Aorta (tissue), 5 donors: ENCODE measurements around the gene SCRN2. TPM values are rescaled to one million over a fixed set of nuclear protein-coding genes. Genes with fewer than 3 reads are reported as not detected.

ENCODE experiments used
- ATAC-seq: fragments of 200-7000 bp; cut with Tn5 transposase; one replicate; pipeline ENCODE4 v1.9.1; 2022; ENCODE audit warnings: moderate library complexity; ENCODE audit not compliant: low FRiP score
- DNase-seq, 2 donors: peaks; one replicate each; pipeline ENCODE4 v3.0.0-alpha.2; 2020
- H3K27ac ChIP-seq, 2 donors: one replicate each; pipeline ENCODE4 v1.5.1; 2013; ENCODE audit warnings: low read length in 2 of 2, mild to moderate bottlenecking in 2 of 2, moderate library complexity in 2 of 2, control low read depth in 1 of 2, inconsistent platforms in 1 of 2, low read depth in 1 of 2
- H3K27me3 ChIP-seq, 2 donors: one replicate each; pipeline ENCODE4 v1.6.1; 2013; ENCODE audit warnings: control low read depth in 1 of 2, low read length in 1 of 2, mild to moderate bottlenecking in 1 of 2, moderate library complexity in 1 of 2; ENCODE audit not compliant: insufficient read depth in 2 of 2, control insufficient read depth in 1 of 2
- H3K36me3 ChIP-seq, 2 donors: one replicate each; pipeline ENCODE4 v1.6.1; 2013; ENCODE audit warnings: control low read depth in 1 of 2, low read length in 1 of 2, mild to moderate bottlenecking in 1 of 2; ENCODE audit not compliant: insufficient read depth in 2 of 2, control insufficient read depth in 1 of 2
- H3K4me1 ChIP-seq, 2 donors: one replicate each; pipeline ENCODE4 v1.6.1; 2013; ENCODE audit warnings: low read length in 2 of 2, control low read depth in 1 of 2, mild to moderate bottlenecking in 1 of 2, moderate library complexity in 1 of 2; ENCODE audit not compliant: insufficient read depth in 2 of 2, control insufficient read depth in 1 of 2
- H3K4me3 ChIP-seq, 2 donors: one replicate each; pipeline ENCODE4 v1.5.1; 2013; ENCODE audit warnings: low read length in 2 of 2, control low read depth in 1 of 2, mild to moderate bottlenecking in 1 of 2
- H3K9me3 ChIP-seq: one replicate; pipeline ENCODE4 v1.6.1; 2013; ENCODE audit warnings: mild to moderate bottlenecking, low read length; ENCODE audit not compliant: control insufficient read depth
- WGBS, 2 donors: extraction: QIAGEN DNeasy Blood & Tissue Kit; methylation state at CpG; one replicate each; pipeline ENCODE4 v1.1.7; 2013; 5-methylcytosine and 5-hydroxymethylcytosine counted together
- intact Hi-C, 2 donors: fragments of 100-400 bp; cut with DNase I; formaldehyde crosslinking; loops; one replicate each; pipeline versions ENCODE4 v1.14.2 to v1.15.0; 2022
- long read RNA-seq, 2 donors: library from polyadenylated mRNA; unstranded; transcript quantifications; one replicate each; pipeline ENCODE4 v2.0.0, GENCODE V29; 2020 to 2021
- polyA plus RNA-seq, 2 donors: library from polyadenylated mRNA; stranded (reverse); fragments of 200-250 nt; gene quantifications; one replicate each; pipeline ENCODE4 v1.2.3, GENCODE V29; 2013
- total RNA-seq, 2 donors: library from RNA; stranded (reverse); fragmentation: NEBNext Ultra II Directional; extraction: Animal tissue kit (Norgen Biotek cat#: 25700); gene quantifications; one replicate each; pipeline ENCODE4 v1.2.1, GENCODE V29; 2021
- donor health status: healthy with polysubstance abuse.
- donor health status: Bipolar disorder and iron deficiency.
- donor health status: DM: no; HTN: no; CAD: no.
- donor health status: DM: no; HTN: no; CAD: no.
- donor health status: DM: yes; HTN: yes; CAD: no.

The SCRN2 gene
- total RNA-seq (10 to 100 TPM; 19.3 to 37.6 TPM), polyA plus RNA-seq (10 to 100 TPM; 21.2 to 64.1 TPM)
- long read RNA-seq, donor 1, transcript SCRN2-212 (7 exons, 1,745 nt) = minor isoform, 11 of 94 reads
- long read RNA-seq, donor 1, transcript SCRN2-201 (8 exons, 1,548 nt) = major isoform, 46 of 94 reads
- long read RNA-seq, donor 1, transcript SCRN2-202 (7 exons, 1,779 nt) = minor isoform, 9 of 94 reads
- long read RNA-seq, donor 1, partial matches to known transcripts = 7 of 94 reads
- long read RNA-seq, donor 1, other reads (novel, unspliced or antisense) = 20 of 94 reads
- long read RNA-seq, donor 2, transcript SCRN2-201 (8 exons, 1,548 nt) = major isoform, 10 of 33 reads
- long read RNA-seq, donor 2, partial matches to known transcripts = 7 of 33 reads
- long read RNA-seq, donor 2, other reads (novel, unspliced or antisense) = 7 of 33 reads

- Histone ChIP-seq H3K27me3 (no peaks in the 10 kb centered on the region), H3K4me1 (no peaks in the 10 kb centered on the region), H3K4me3 (peak within 1 kb of the TSS; percentile 36 to 54), H3K9me3 (no peaks in the 10 kb centered on the region), H3K36me3 (no peaks in the 10 kb centered on the region), H3K27ac (no peak within 1 kb of the TSS)
- peak; percentile 95 for ATAC-seq
- intact Hi-C loops = loop anchor here (1.0 to 5.0 kb wide), 5 partner anchors 48 to 181 kb away; partner anchors contain the start of gene CDK5RAP3 (in 2 of the 2)
- peak; percentile 92 to 96 for DNase-seq
- 0% methylated on average over 54 to 55 of the region's 55 CpGs for WGBS, 2 donors
Observed at GRCh38 chr17:47840742-47841487, at the start of gene SCRN2. TSS of gene SCRN2 (minus strand) at chr17:47841273. CDS start at chr17:47840843, 430 bp downstream.

DNA sequence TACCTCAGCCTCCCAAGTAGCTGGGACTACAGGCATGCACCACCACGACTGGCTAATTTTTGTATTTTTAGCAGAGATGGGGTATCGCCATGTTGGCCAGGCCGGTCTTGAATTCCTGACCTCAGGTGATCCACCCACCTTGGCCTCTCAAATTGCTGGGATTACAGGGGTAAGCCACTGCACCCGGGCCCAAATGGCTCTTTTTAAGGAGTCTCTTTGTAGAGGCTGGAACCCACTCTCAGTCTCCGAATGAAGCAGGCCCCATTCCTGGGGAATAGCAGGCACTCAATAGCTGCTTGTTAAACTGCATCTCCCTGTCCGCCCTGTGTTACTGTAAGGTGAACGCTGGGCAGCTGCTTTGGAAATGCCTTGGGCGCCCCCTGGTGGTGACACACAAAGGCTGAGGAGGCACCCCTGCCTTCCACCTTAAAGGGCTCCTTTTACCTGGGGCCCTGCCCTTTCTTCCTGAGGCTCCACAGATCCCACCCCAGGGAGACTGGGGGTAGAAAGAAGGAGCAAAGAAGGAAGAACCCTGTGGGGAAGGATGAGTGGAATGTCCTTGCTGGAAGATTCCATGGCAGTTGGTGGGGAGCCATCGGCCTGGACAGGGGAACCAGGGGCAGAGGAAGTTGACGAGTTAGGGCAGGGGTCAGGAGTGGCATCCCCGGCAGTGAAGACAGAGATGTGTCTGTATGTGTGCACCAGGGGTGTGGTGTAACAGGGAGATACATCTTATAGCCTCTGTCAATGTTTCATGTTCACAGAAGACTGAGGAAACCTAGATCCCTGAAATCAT lies 48.9 kb upstream of the SCRN2 start:
- peak; percentile 92 for ATAC-seq
- peak; percentile 92 to 96 for DNase-seq
- Histone ChIP-seq H3K27me3 (no peaks in the 10 kb centered on the region), H3K4me1 (no peaks in the 10 kb centered on the region), H3K36me3 (no peaks in the 10 kb centered on the region), H3K9me3 (no peaks in the 10 kb centered on the region), H3K4me3 (no peak overlapping the region), H3K27ac (no peak overlapping the region)
- WGBS, 2 donors = 37 to 38% methylated on average over 11 of the region's 11 CpGs
- intact Hi-C loops = loop anchor here (1.0 to 5.0 kb wide), 3 partner anchors 49 to 132 kb away; partner anchors contain the start of gene SCRN2 (in 2 of the 2)

- Histone ChIP-seq H3K4me3 (no peak overlapping the region), H3K4me1 (no peaks in the 10 kb centered on the region), H3K36me3 (no peaks in the 10 kb centered on the region), H3K27me3 (no peaks in the 10 kb centered on the region), H3K27ac (no peak overlapping the region), H3K9me3 (no peaks in the 10 kb centered on the region)
- DNase-seq (peak in 1 of 2 donors; percentile 34), ATAC-seq (no peak)
- 76 to 78% methylated on average over 6 of the region's 6 CpGs for WGBS, 2 donors
- intact Hi-C loops = loop anchor here in 1 of 2 donors (2.0 kb wide), 1 partner anchor 47 kb away; the partner anchor contains the start of gene SCRN2
Observed at GRCh38 chr17:47888293-47888692, 47.2 kb upstream of the SCRN2 start.

DNA sequence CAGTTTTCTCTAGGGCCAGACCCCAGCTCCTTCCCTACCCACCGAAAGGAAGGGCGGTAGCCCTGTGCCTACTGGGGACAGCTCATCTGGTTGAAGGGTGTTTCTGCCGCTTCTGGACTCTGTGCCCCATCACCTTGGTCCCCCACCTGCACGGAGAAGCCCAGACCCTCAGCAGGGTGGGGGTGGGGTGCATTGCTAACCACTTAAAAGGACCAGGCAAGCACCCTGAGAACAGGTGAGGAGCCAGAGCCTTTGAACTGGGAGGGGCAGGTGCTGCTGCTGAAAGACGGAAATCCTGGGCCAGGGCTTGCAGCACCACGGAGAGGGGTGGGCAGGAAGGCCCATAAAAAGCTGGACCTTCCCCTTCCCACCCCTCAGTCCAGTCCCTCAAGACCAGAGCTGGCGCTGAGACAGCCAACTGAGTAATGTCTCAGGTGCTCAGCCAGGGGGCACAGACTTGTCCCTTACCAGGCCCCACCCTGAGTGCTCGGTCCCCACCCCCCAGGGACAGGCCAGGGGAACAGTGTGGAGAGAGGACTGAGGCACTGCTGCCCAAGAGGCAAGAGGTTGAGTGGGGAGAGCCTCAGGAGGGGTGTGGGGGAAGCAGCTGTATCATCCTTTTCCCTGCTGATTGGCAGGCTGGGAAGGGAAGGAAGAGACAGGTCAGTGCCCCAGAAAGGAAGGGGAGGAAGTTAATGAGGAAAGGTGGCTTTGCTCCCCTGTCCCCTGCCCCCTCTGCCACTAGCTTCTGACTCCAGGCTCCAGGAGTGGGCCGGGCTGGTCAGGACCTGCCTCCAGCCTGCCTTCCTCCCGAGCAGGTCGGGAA lies 44.0 kb upstream of the SCRN2 start:
- Histone ChIP-seq H3K4me3 (no peak overlapping the region), H3K9me3 (no peaks in the 10 kb centered on the region), H3K27me3 (no peaks in the 10 kb centered on the region), H3K27ac (no peak overlapping the region), H3K4me1 (no peaks in the 10 kb centered on the region), H3K36me3 (no peaks in the 10 kb centered on the region)
- 67 to 70% methylated on average over 11 of the region's 11 CpGs for WGBS, 2 donors
- no peak for ATAC-seq
- DNase-seq = peak in 1 of 2 donors; percentile 67
- intact Hi-C loops = no loop called here

DNA sequence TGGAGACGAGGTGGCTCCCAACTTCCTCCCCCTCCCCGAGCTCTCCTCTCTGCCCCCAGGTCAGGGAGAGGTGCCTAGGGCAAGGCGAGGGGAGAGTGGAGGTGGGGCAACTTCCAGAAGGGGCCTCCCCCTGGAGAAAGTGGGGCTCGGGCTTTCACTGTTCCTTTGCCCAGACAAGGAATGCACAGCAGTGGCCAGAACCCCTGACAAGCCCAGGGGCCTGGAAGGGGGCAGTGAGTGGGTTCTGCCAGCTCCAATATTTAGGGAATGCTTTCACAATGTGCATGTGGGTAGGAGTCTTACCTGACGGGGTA lies 43.3 kb upstream of the SCRN2 start:
- intact Hi-C loops = no loop called here
- no peak overlapping the region for H3K27ac ChIP-seq
- peak in 1 of 2 donors; percentile 34 for DNase-seq
- no peak overlapping the region for H3K4me3 ChIP-seq
- WGBS, 2 donors = 56 to 71% methylated on average over 4 to 5 of the region's 5 CpGs
- H3K27me3 ChIP-seq = no peaks in the 10 kb centered on the region
- H3K9me3 ChIP-seq = no peaks in the 10 kb centered on the region
- H3K36me3 ChIP-seq = no peaks in the 10 kb centered on the region
- H3K4me1 ChIP-seq = no peaks in the 10 kb centered on the region
- ATAC-seq = no peak

DNA sequence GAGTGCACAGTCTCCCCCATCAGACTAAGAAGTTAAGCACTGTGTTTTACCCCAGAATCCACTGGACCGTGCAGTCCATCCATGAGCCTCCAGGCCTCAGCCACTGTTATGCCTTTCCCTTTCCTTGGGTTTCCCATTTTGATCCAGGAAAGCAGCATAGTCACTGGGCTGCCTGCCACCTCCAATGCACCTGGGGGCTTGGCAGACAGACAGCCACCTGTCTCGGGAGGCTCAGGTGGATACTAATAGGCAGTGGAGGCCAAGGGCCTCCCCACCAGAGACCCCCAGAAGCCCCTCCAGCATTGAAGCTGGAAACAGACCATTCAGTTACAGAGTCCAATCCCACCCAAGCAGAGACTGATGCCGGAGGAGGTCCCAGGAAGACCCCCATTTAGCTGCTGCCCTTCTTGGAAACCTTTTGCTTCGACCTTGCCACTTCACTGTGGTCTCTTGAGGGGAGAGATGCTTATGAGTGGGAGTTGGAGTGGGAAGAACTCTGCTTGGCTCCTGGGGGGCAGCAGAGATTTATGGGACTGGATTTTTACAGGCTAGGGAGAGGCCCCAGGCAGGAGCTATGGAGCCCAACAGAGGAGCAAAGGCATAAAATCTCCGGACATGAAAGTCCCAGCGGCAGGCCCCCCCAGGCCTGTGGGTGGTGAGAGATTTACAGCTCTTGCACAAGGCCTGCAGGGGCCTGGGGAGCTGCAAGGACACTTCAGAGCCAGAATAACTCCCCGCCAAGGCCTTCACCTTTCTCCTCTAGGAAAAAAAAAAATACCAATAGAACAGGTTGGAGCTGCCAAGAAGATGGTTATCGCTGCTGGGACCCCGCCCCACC lies 42.7 kb upstream of the SCRN2 start:
- 77 to 81% methylated on average over 9 of the region's 9 CpGs for WGBS, 2 donors
- intact Hi-C loops = no loop called here
- H3K27ac ChIP-seq = no peak overlapping the region
- no peaks in the 10 kb centered on the region for H3K27me3 ChIP-seq
- DNase-seq (peak in 1 of 2 donors; percentile 35), ATAC-seq (no peak)
- no peaks in the 10 kb centered on the region for H3K9me3 ChIP-seq
- H3K4me1 ChIP-seq = no peaks in the 10 kb centered on the region
- H3K4me3 ChIP-seq = no peak overlapping the region
- H3K36me3 ChIP-seq = no peaks in the 10 kb centered on the region

GRCh38 chr17:47882695-47883588 lies 41.9 kb upstream of the SCRN2 start:
- Histone ChIP-seq H3K27ac (no peak overlapping the region), H3K9me3 (no peaks in the 10 kb centered on the region), H3K36me3 (no peaks in the 10 kb centered on the region), H3K27me3 (no peaks in the 10 kb centered on the region), H3K4me3 (no peak overlapping the region), H3K4me1 (no peaks in the 10 kb centered on the region)
- WGBS, 2 donors = 75 to 89% methylated on average over 8 to 9 of the region's 9 CpGs
- ATAC-seq = no peak
- peak in 1 of 2 donors; percentile 43 for DNase-seq
- intact Hi-C loops = no loop called here
